IMR-90 (cell line): ENCODE data around the gene ARHGAP32. TPM values are rescaled to one million over a fixed set of nuclear protein-coding genes. Genes with fewer than 3 reads are reported as not detected.

Experiments
- ATAC-seq: fragments of 200-7000 bp; cut with Tn5 transposase; 2 replicates; pipeline ENCODE4 v1.9.1; 2020; ENCODE audit warnings: low read depth, mild to moderate bottlenecking, moderate library complexity
- BruUV-seq: library from RNA; stranded (reverse); fragments of 400-500 nt; replicated peaks from 2 replicates; lab custom pipeline; 2021; lab: Mats Ljungman, UMichigan
- CTCF ChIA-PET: fragments of 300-600 bp; formaldehyde crosslinking; extraction: SDS; loops from one replicate; lab custom pipeline; 2021; ENCODE audit warnings: antibody characterized with exemption; lab: Yijun Ruan, JAX
- POLR2A ChIA-PET: fragments of 300-600 bp; sonication (Branson Sonifier 250); formaldehyde crosslinking; loops from one replicate; lab custom pipeline; 2022; ENCODE audit warnings: antibody characterized with exemption; ENCODE audit not compliant: unreplicated experiment; lab: Charles Lee
- DNase-seq: peaks from one replicate; pipeline ENCODE4 v3.0.0; 2013
- H2AFZ ChIP-seq: replicated peaks from 2 replicates; pipeline ENCODE3; 2013; ENCODE audit warnings: low read length, mild to moderate bottlenecking; ENCODE audit not compliant: poor library complexity
- H2AK5ac ChIP-seq: 2 replicates; pipeline ENCODE4 v1.6.1; 2013; ENCODE audit warnings: low read depth, low read length, inconsistent platforms
- H2AK9ac ChIP-seq: replicated peaks from 2 replicates; pipeline ENCODE3; 2013; ENCODE audit warnings: mild to moderate bottlenecking, low read depth, low read length, moderate library complexity; ENCODE audit not compliant: poor library complexity
- H2BK120ac ChIP-seq: 2 replicates; pipeline ENCODE4 v1.6.1; 2013; ENCODE audit warnings: low read depth, low read length, inconsistent platforms
- H2BK15ac ChIP-seq: 3 replicates; pipeline ENCODE4 v1.6.1; 2013; ENCODE audit warnings: low read depth, low read length, inconsistent platforms
- H2BK20ac ChIP-seq: 2 replicates; pipeline ENCODE4 v1.6.1; 2013; ENCODE audit warnings: low read depth, mild to moderate bottlenecking, inconsistent platforms, low read length, moderate library complexity
- H2BK5ac ChIP-seq: 2 replicates; pipeline ENCODE4 v1.6.1; 2013; ENCODE audit warnings: mild to moderate bottlenecking, low read depth, low read length, inconsistent platforms; ENCODE audit not compliant: poor library complexity, severe bottlenecking
- H3K14ac ChIP-seq: replicated peaks from 2 replicates; pipeline ENCODE4 v1.6.1; 2013; ENCODE audit warnings: low read depth, low read length, inconsistent platforms
- H3K18ac ChIP-seq: 2 replicates; pipeline ENCODE4 v1.6.1; 2013; ENCODE audit warnings: low read depth, low read length, control low read depth
- H3K23ac ChIP-seq: 2 replicates; pipeline ENCODE4 v1.6.1; 2013; ENCODE audit warnings: low read depth, low read length, inconsistent platforms
- H3K27ac ChIP-seq: 2 replicates; pipeline ENCODE4 v1.5.1; 2013; ENCODE audit warnings: mild to moderate bottlenecking, control low read depth, low read length; ENCODE audit not compliant: insufficient read depth
- H3K27me3 ChIP-seq: 2 replicates; pipeline ENCODE4 v1.6.1; 2013; ENCODE audit warnings: low read length; ENCODE audit not compliant: control insufficient read depth, insufficient read depth
- H3K36me3 ChIP-seq: 2 replicates; pipeline ENCODE4 v1.6.1; 2013; ENCODE audit warnings: low read length, mixed read lengths; ENCODE audit not compliant: control insufficient read depth, insufficient read depth
- H3K4ac ChIP-seq: 2 replicates; pipeline ENCODE4 v1.6.1; 2013; ENCODE audit warnings: low read depth, low read length, inconsistent platforms
- H3K4me1 ChIP-seq: 2 replicates; pipeline ENCODE4 v1.6.1; 2013; ENCODE audit warnings: low read length, mixed read lengths; ENCODE audit not compliant: control insufficient read depth, insufficient read depth
- H3K4me2 ChIP-seq: 2 replicates; pipeline ENCODE4 v1.6.1; 2013; ENCODE audit warnings: low read depth, mild to moderate bottlenecking, control low read depth, low read length, moderate library complexity
- H3K4me3 ChIP-seq: 2 replicates; pipeline ENCODE4 v1.5.1; 2013; ENCODE audit warnings: low read depth, mild to moderate bottlenecking, control low read depth, low read length, moderate library complexity; ENCODE audit not compliant: insufficient read depth
- H3K56ac ChIP-seq: 2 replicates; pipeline ENCODE4 v1.6.1; 2013; ENCODE audit warnings: low read length, inconsistent platforms; ENCODE audit not compliant: insufficient read depth; ENCODE audit errors: extremely low read depth
- H3K79me1 ChIP-seq, 2 experiments: 2 replicates each; pipeline ENCODE4 v1.6.1; 2013; ENCODE audit warnings: low read length in 2 of 2, inconsistent platforms in 1 of 2, low read depth in 1 of 2
- H3K9ac ChIP-seq: 2 replicates; pipeline ENCODE4 v1.6.1; 2013; ENCODE audit warnings: low read depth, low read length, control low read depth
- H3K9me1 ChIP-seq: 2 replicates; pipeline ENCODE4 v1.6.1; 2013; ENCODE audit warnings: low read length, inconsistent platforms; ENCODE audit not compliant: insufficient read depth
- H3K9me3 ChIP-seq: 2 replicates; pipeline ENCODE4 v1.6.1; 2013; ENCODE audit warnings: low read length; ENCODE audit not compliant: control insufficient read depth, insufficient read depth
- H4K20me1 ChIP-seq: 2 replicates; pipeline ENCODE4 v1.6.1; 2013; ENCODE audit warnings: low read length, inconsistent platforms; ENCODE audit not compliant: insufficient read depth
- H4K5ac ChIP-seq: 2 replicates; pipeline ENCODE4 v1.6.1; 2013; ENCODE audit warnings: mild to moderate bottlenecking, low read depth, low read length, control low read depth
- H4K8ac ChIP-seq, 2 experiments: 2 replicates each; pipeline ENCODE4 v1.6.1; 2013; ENCODE audit warnings: low read depth in 2 of 2, low read length in 2 of 2, control low read depth in 1 of 2, inconsistent platforms in 1 of 2
- H4K91ac ChIP-seq: 2 replicates; pipeline ENCODE4 v1.6.1; 2013; ENCODE audit warnings: low read depth, low read length, inconsistent platforms; ENCODE audit not compliant: insufficient read depth
- BHLHE40 ChIP-seq: fragments of 150-350 bp; IDR thresholded peaks from 2 replicates; pipeline ENCODE4 v1.6.1; 2016; ENCODE audit warnings: mild to moderate bottlenecking, low read depth, low read length
- CEBPB ChIP-seq: IDR thresholded peaks from 2 replicates; pipeline ENCODE4 v1.6.1; 2012; ENCODE audit warnings: low read depth, low read length, improper control_type of control experiment
- CHD1 ChIP-seq: IDR thresholded peaks from 2 replicates; pipeline ENCODE4 v1.6.1; 2012; ENCODE audit warnings: low read depth, low read length, improper control_type of control experiment
- MAFK ChIP-seq: IDR thresholded peaks from 2 replicates; pipeline ENCODE4 v1.6.1; 2012; ENCODE audit warnings: low read depth, low read length, improper control_type of control experiment
- MXI1 ChIP-seq: IDR thresholded peaks from 2 replicates; pipeline ENCODE4 v1.6.1; 2012; ENCODE audit warnings: low read depth, mild to moderate bottlenecking, low read length, moderate library complexity, borderline replicate concordance
- NFE2L2 ChIP-seq: fragments of 150-350 bp; IDR thresholded peaks from 2 replicates; pipeline ENCODE4 v1.6.1; 2016; ENCODE audit warnings: low read depth, mild to moderate bottlenecking, low read length
- POLR2A ChIP-seq: IDR thresholded peaks from 2 replicates; pipeline ENCODE4 v1.6.1; 2012; ENCODE audit warnings: mild to moderate bottlenecking, low read depth, low read length
- RAD21 ChIP-seq: IDR thresholded peaks from 2 replicates; pipeline ENCODE4 v1.6.1; 2012; ENCODE audit warnings: low read length, improper control_type of control experiment
- RFX5 ChIP-seq: IDR thresholded peaks from 2 replicates; pipeline ENCODE4 v1.8.0; 2012; ENCODE audit warnings: low read depth, mild to moderate bottlenecking, low read length, moderate library complexity
- SMC3 ChIP-seq: fragments of 150-350 bp; IDR thresholded peaks from 2 replicates; pipeline ENCODE4 v1.6.1; 2016; ENCODE audit warnings: low read depth, mild to moderate bottlenecking, antibody characterized with exemption, low read length, moderate library complexity
- WGBS, 2 experiments: methylation state at CpG; one replicate each; pipeline versions ENCODE4 v1.1.5 to v1.1.7; 2013; ENCODE audit warnings: missing lambda C conversion rate in 2 of 2; ENCODE audit not compliant: insufficient read length in 1 of 2; ENCODE audit errors: extremely low coverage in 2 of 2; 5-methylcytosine and 5-hydroxymethylcytosine counted together
- dilution Hi-C: fragments of 300-500 bp; cut with HindIII; formaldehyde crosslinking; loops from one replicate; pipeline ENCODE4 v1.14.3; 2018; ENCODE audit warnings: low sequenced_read_pairs; ENCODE audit not compliant: unreplicated experiment
- in situ Hi-C: fragments of 300-500 bp; cut with MboI; formaldehyde crosslinking; loops from 3 replicates; pipeline ENCODE4 v1.14.3; 2019; ENCODE audit warnings: low sequenced_read_pairs, inconsistent platforms, mixed read lengths
- intact Hi-C: fragments of 100-400 bp; cut with micrococcal nuclease; formaldehyde crosslinking; loops from 2 replicates; pipeline ENCODE4 v1.10.0; 2022
- polyA plus RNA-seq, 3 experiments: library from polyadenylated mRNA; depleted of rRNA; stranded (reverse); fragments of >200 nt; gene quantifications; 2 replicates each; pipeline ENCODE4 v1.2.3, GENCODE V29; 2012; ENCODE audit warnings: low replicate concordance in 1 of 3
- total RNA-seq: library from RNA; depleted of rRNA; stranded (reverse); fragments of >200 nt; gene quantifications from 2 replicates; pipeline ENCODE4 v1.2.3, GENCODE V29; 2012
- TF ChIP-seq, protein P1 (sequence below): fragments of 150-350 bp; IDR thresholded peaks from 2 replicates; pipeline ENCODE4 v1.6.1; 2016; ENCODE audit warnings: low read depth, mild to moderate bottlenecking, low read length, moderate library complexity, borderline replicate concordance
- TF ChIP-seq, protein P2 (sequence below): fragments of 150-350 bp; IDR thresholded peaks from 2 replicates; pipeline ENCODE4 v1.6.1; 2017; ENCODE audit warnings: mild to moderate bottlenecking, antibody characterized with exemption, low read length, low read depth

Gene ARHGAP32
- total and polyA plus RNA-seq, 2 of the 4 experiments (the other 2 are of a cell fraction), result 4.1 to 8.4 TPM

DNA sequence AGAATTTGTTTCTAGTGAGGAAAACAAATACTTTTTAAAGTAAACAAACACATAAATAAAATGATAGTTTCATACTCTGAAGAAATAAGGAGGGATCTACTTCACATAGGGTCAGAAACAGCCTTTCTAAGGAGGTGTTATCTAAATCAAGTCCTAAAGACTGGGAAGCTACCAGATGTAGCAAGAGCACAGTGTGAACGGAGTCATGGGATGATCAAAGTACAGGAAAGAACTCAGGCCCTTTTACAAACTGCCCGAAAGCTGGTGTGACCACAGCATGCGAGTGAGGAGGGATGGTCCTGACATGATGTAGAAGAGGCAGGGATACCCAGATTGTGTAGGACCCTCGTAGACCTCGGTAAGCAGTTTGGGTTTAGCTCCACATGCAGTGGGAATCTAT is 102.8 kb downstream of the ARHGAP32 start:
- Histone ChIP-seq H3K36me3 (no peaks in the 10 kb centered on the region), H2BK20ac (no peak overlapping the region), H3K9me3 (no peaks in the 10 kb centered on the region), H3K9ac (no peak overlapping the region), H3K18ac (no peak overlapping the region), H3K79me1 (no peaks in the 10 kb centered on the region), H3K4me3 (no peak overlapping the region), H2AK9ac (no peak overlapping the region), H3K27me3 (no peaks in the 10 kb centered on the region), H3K23ac (no peak overlapping the region), H4K20me1 (no peaks in the 10 kb centered on the region), H4K91ac (no peak overlapping the region), H3K4me1 (no peaks in the 10 kb centered on the region), H3K27ac (no peak overlapping the region), H2BK15ac (no peak overlapping the region), H3K14ac (no peak overlapping the region), H2AK5ac (no peak overlapping the region), H3K56ac (no peak overlapping the region), H2BK120ac (no peak overlapping the region), H4K5ac (no peak overlapping the region), H3K9me1 (0 out of 2 replicates have a peak, but pooled peaks cover 3% of the 10 kb centered on the region), H2AFZ (no peak overlapping the region), H4K8ac (no peak overlapping the region), H2BK5ac (no peak overlapping the region), H3K4me2 (no peak overlapping the region), H3K4ac (no peak overlapping the region)
- dilution Hi-C loops, result no loop called here
- TF ChIP-seq RAD21 (no peak), MXI1 (no peak), CHD1 (no peak), RFX5 (no peak), SMC3 (no peak), POLR2A (no peak), MAFK (no peak), CEBPB (no peak), BHLHE40 (no peak), NFE2L2 (no peak)
- TF ChIP-seq, protein P1, sequence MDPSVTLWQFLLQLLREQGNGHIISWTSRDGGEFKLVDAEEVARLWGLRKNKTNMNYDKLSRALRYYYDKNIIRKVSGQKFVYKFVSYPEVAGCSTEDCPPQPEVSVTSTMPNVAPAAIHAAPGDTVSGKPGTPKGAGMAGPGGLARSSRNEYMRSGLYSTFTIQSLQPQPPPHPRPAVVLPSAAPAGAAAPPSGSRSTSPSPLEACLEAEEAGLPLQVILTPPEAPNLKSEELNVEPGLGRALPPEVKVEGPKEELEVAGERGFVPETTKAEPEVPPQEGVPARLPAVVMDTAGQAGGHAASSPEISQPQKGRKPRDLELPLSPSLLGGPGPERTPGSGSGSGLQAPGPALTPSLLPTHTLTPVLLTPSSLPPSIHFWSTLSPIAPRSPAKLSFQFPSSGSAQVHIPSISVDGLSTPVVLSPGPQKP, result no peak
- TF ChIP-seq, protein P2, sequence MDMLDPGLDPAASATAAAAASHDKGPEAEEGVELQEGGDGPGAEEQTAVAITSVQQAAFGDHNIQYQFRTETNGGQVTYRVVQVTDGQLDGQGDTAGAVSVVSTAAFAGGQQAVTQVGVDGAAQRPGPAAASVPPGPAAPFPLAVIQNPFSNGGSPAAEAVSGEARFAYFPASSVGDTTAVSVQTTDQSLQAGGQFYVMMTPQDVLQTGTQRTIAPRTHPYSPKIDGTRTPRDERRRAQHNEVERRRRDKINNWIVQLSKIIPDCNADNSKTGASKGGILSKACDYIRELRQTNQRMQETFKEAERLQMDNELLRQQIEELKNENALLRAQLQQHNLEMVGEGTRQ, result no peak
- intact Hi-C loops, result no loop called here
- WGBS, 2 experiments, result no CpG with 5 or more reads among the region's 5 CpGs
- no TSS peak for BruUV-seq
- in situ Hi-C loops, result no loop called here
- ChIA-PET POLR2A (no interaction called here), CTCF (interaction anchor here (0.6 kb wide), 1 partner anchor 149 kb away, joined by 4 read pairs; no protein-coding TSS in a partner anchor)
- ATAC-seq, result no peak
- DNase-seq, result no peak
